Heart right ventricle (tissue), 16 donors: Measurements from ENCODE around the gene TLE5. TPM values are rescaled to one million over a fixed set of nuclear protein-coding genes. Genes with fewer than 3 reads are reported as not detected.

ENCODE experiments used
- ATAC-seq, 8 donors: fragments of 200-7000 bp; cut with Tn5 transposase; one replicate each; pipeline ENCODE4 v1.9.1; 2020; ENCODE audit warnings: mild to moderate bottlenecking in 8 of 8, moderate library complexity in 8 of 8, moderate number of reproducible peaks in 1 of 8
- DNase-seq, 2 donors: peaks; one replicate each; pipeline ENCODE4 v3.0.0-alpha.2; 2020
- H3K27ac ChIP-seq, 10 donors: fragments of 200-600 bp; sonication (generic) in 2 of 10; one replicate each; pipeline versions ENCODE4 v1.5.0 to v1.8.0; 2020 to 2022; ENCODE audit warnings: mild to moderate bottlenecking in 3 of 10
- H3K27me3 ChIP-seq, 7 donors: fragments of 200-600 bp; one replicate each; pipeline ENCODE4 v1.8.0; 2021 to 2022; ENCODE audit warnings: mild to moderate bottlenecking in 2 of 7
- H3K36me3 ChIP-seq, 9 donors: fragments of 200-600 bp; sonication (generic) in 1 of 9; one replicate each; pipeline versions ENCODE4 v1.5.0 to v1.8.0; 2020 to 2022; ENCODE audit warnings: mild to moderate bottlenecking in 2 of 9
- H3K4me1 ChIP-seq, 9 donors: fragments of 200-600 bp; sonication (generic) in 1 of 9; one replicate each; pipeline versions ENCODE4 v1.5.0 to v1.8.0; 2020 to 2022; ENCODE audit warnings: mild to moderate bottlenecking in 4 of 9
- H3K4me3 ChIP-seq, 10 donors: fragments of 200-600 bp; sonication (generic) in 2 of 10; one replicate each; pipeline versions ENCODE4 v1.5.0 to v1.8.0; 2020 to 2022; ENCODE audit warnings: mild to moderate bottlenecking in 7 of 10, moderate library complexity in 2 of 10
- H3K9me3 ChIP-seq, 11 donors: fragments of 200-600 bp in 10 of 11; sonication (generic) in 2 of 11; one replicate each; pipeline versions ENCODE4 v1.5.0 to v1.8.0; 2013 to 2022; ENCODE audit warnings: mild to moderate bottlenecking in 2 of 11, control low read depth in 1 of 11, moderate library complexity in 1 of 11
- CTCF ChIP-seq, 9 donors: fragments of 200-600 bp; sonication (generic) in 2 of 9; IDR thresholded peaks; one replicate each; pipeline versions ENCODE4 v1.5.0 to v1.8.0; 2021 to 2022; ENCODE audit warnings: antibody characterized with exemption in 9 of 9, mild to moderate bottlenecking in 5 of 9, moderate library complexity in 1 of 9
- WGBS, 2 donors: extraction: QIAGEN DNeasy Blood & Tissue Kit; methylation state at CpG; one replicate each; pipeline ENCODE4 v1.1.7; 2013; ENCODE audit warnings: inconsistent platforms in 1 of 2; 5-methylcytosine and 5-hydroxymethylcytosine counted together
- intact Hi-C, 10 donors: fragments of 100-400 bp; cut with DNase I; formaldehyde crosslinking; loops; one replicate each; pipeline versions ENCODE4 v1.11.1 to v1.14.2; 2022
- polyA plus RNA-seq, 2 donors: library from polyadenylated mRNA; stranded (reverse); fragments of 200-250 nt; gene quantifications; one replicate each; pipeline ENCODE4 v1.2.3, GENCODE V29; 2013
- total RNA-seq, 10 donors: library from RNA; stranded (reverse); fragmentation: NEBNext Ultra II Directional in 3 of 10; extraction: Animal tissue kit (Norgen Biotek cat#: 25700) in 3 of 10; gene quantifications; one replicate each; pipeline versions ENCODE4 v1.2.1 to v1.2.4, GENCODE V29; 2021 to 2023
- donor health status: Arrhythmogenic right ventricular cardiomyopathy.
- donor health status: ischemic (EF 13 %, LVEDD 7.1; RV severe dilation, severe dysfunction).
- donor health status: healthy with polysubstance abuse.
- donor health status: DM: no; HTN: yes; CAD: no.
- donor health status: DM: no; HTN: no; CAD: no.
- donor health status: ischemic (EF 25% LVEDD 6.9; RV normal size, moderate dysfunction).
- donor health status: ischemic (EF 25% LVEDD 5.7; RV mildly dilated, moderate dysfunction).
- donor health status: healthy.
- donor health status: DM: yes; HTN: yes; CAD: no.
- donor health status: Ischemic cardiomyopathy.
- donor health status: ischemic (EF 35%, LVEDD 5.7; RV mildly dilated, moderate dysfunction).
- donor health status: nonischemic (EF 11% LVEDD 7.7; RV severe dilation, severe dysfunction).
- donor health status: DM: yes; HTN: yes; CAD: no.
- donor health status: PGD.
- donor health status: ischemic (EF 29% LVEDD 5.4; RV normal size, mild dysfunction).
- donor health status: nonischemic (EF 23%, LVEDD 6.1; RV moderate dilation, normal function).

TLE5 gene
- total and polyA plus RNA-seq, 12 donors = 653 to 1,254 (median 758) TPM

DNA sequence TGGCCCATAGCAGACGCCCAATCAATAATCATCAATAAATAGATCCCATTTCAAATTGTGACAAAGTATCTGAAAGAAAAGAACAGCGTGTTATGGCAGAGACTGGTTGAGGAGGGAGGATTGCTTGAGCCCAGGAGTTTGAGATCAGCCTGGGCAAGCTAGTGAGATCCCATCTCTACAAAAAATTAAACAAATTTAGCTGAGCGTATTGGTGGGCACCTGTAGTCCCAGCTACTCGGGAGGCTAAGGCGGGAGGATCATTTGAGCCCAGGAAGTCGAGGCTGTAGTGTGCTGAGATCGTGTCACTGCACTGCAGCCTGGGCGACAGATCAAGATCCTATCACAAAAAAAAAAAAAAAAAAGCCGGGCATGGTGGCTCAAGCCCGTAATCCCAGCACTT lies 25.5 kb upstream of the TLE5 start:
- Histone ChIP-seq H3K27me3 (no peaks in the 10 kb centered on the region), H3K4me3 (no peak overlapping the region), H3K27ac (no peak overlapping the region), H3K9me3 (no peaks in the 10 kb centered on the region), H3K4me1 (no peaks in the 10 kb centered on the region), H3K36me3 (no peaks in the 10 kb centered on the region)
- TF ChIP-seq CTCF (IDR thresholded peaks at IDR 0.05) = no peak
- ATAC-seq = no peak
- no peak for DNase-seq
- intact Hi-C loops = no loop called here
- 89 to 93% methylated on average over 9 to 10 of the region's 10 CpGs for WGBS, 2 donors

- H3K4me1 ChIP-seq = peaks cover 0 to 9% (median 0%) of the 10 kb centered on the region in 9 donors
- 67 to 71% methylated on average over 10 of the region's 10 CpGs for WGBS, 2 donors
- no peaks in the 10 kb centered on the region for H3K36me3 ChIP-seq
- no peaks in the 10 kb centered on the region for H3K27me3 ChIP-seq
- TF ChIP-seq CTCF (IDR thresholded peaks at IDR 0.05) = no peak
- intact Hi-C loops = no loop called here
- no peaks in the 10 kb centered on the region for H3K9me3 ChIP-seq
- ATAC-seq = no peak
- H3K4me3 ChIP-seq = no peak overlapping the region
- no peak overlapping the region for H3K27ac ChIP-seq
- no peak for DNase-seq
Measured at GRCh38 chr19:3084943-3085342, 22.6 kb upstream of the TLE5 start.

DNA sequence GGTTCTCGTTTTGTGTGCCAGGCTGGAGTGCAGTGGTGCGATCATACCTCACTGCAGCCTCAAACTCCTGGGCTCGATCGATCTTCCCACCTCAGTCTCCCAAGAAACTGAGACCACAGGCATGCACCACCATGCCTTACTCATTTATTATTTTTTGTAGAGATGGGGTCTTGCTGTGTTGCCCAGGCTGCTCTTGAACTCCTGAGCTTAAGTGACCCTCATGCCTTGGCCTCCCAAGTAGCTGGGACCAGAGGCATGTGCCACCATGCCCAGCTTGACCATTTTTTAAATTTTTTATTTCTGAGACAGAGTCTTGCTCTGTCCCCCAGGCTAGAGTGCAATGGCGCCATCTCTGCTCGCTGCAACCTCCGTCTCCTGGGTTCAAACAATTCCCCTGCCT lies 21.7 kb upstream of the TLE5 start:
- ATAC-seq (no peak), DNase-seq (no peak)
- WGBS, 2 donors = 91 to 97% methylated on average over 7 of the region's 7 CpGs
- no peak for TF ChIP-seq CTCF (IDR thresholded peaks at IDR 0.05)
- Histone ChIP-seq H3K4me3 (no peak overlapping the region), H3K27me3 (no peaks in the 10 kb centered on the region), H3K4me1 (peaks cover 0 to 9% (median 0%) of the 10 kb centered on the region in 9 donors), H3K36me3 (no peaks in the 10 kb centered on the region), H3K27ac (no peak overlapping the region), H3K9me3 (no peaks in the 10 kb centered on the region)
- intact Hi-C loops = loop anchor here in 1 of 10 donors (2.0 kb wide), 1 partner anchor 17 kb away; no protein-coding TSS in a partner anchor

GRCh38 chr19:3082331-3082730 lies 20.0 kb upstream of the TLE5 start:
- H3K27ac ChIP-seq = no peak overlapping the region

More at GRCh38 chr19:3082331-3082730, 20.0 kb upstream of the TLE5 start:
- 96% methylated on average over 10 of the region's 10 CpGs for WGBS, 2 donors
- Histone ChIP-seq H3K9me3 (no peaks in the 10 kb centered on the region), H3K4me1 (peaks cover 0 to 9% (median 0%) of the 10 kb centered on the region in 9 donors), H3K4me3 (no peak overlapping the region), H3K36me3 (no peaks in the 10 kb centered on the region), H3K27me3 (no peaks in the 10 kb centered on the region)
- no peak for ATAC-seq
- no peak for DNase-seq
- intact Hi-C loops = loop anchor here in 1 of 10 donors (2.0 kb wide), 1 partner anchor 18 kb away; no protein-coding TSS in a partner anchor
- no peak for TF ChIP-seq CTCF (IDR thresholded peaks at IDR 0.05)
